Body of pancreas (tissue), 4 donors: ENCODE measurements around the gene SPATA19.

Experiments
- CTCF ChIP-seq, 7 experiments: fragments of 450-650 bp in 4 of 7; fragments of 200-600 bp in 3 of 7; sonication (generic) in 3 of 7; IDR thresholded peaks; one replicate each; pipeline ENCODE4 v1.5.1; 2016 to 2019; ENCODE audit warnings: antibody characterized with exemption in 7 of 7
- POLR2A ChIP-seq, 3 donors: fragments of 450-650 bp; IDR thresholded peaks; one replicate each; pipeline ENCODE4 v1.6.1; 2016; ENCODE audit warnings: antibody characterized with exemption in 3 of 3, mild to moderate bottlenecking in 2 of 3

GRCh38 chr11:133825666-133826065 is 19.6 kb downstream of the SPATA19 start:
- TF ChIP-seq CTCF (IDR thresholded peaks at IDR 0.05) (no peak), POLR2A (IDR thresholded peaks at IDR 0.05) (no peak)
